Measurements from ENCODE around the gene C3orf18.

GRCh38 chr3:50587806-50588758 is 20.5 kb upstream of the C3orf18 start:
- TF ChIP-seq GABPA (IDR thresholded peaks at IDR 0.05; ENCODE audit: low read depth): no peak
- TF ChIP-seq REST (IDR thresholded peaks at IDR 0.05; ENCODE audit: low read depth, low read length): no peak
- TF ChIP-seq RCOR1 (IDR thresholded peaks at IDR 0.05; ENCODE audit: low read length): no peak
- no peak for TF ChIP-seq CTCF (IDR thresholded peaks at IDR 0.05)
- no peak for TF ChIP-seq EP300 (IDR thresholded peaks at IDR 0.05; ENCODE audit: borderline replicate concordance in 1 of 2, low read depth in 1 of 2, low read length in 1 of 2)
- no peak for TF ChIP-seq PBX3 (IDR thresholded peaks at IDR 0.05)
- no peak for TF ChIP-seq TCF12 (IDR thresholded peaks at IDR 0.05)
- no peak for TF ChIP-seq RAD21 (IDR thresholded peaks at IDR 0.05; ENCODE audit: low read length)
